GM23248 (cell line): ENCODE data around the gene ACE. TPM values are rescaled to one million over a fixed set of nuclear protein-coding genes. Genes with fewer than 3 reads are reported as not detected.

Experiments
- DNase-seq: peaks from one replicate; pipeline ENCODE4 v3.0.0-alpha.2; 2015
- H2AFZ ChIP-seq: fragments of 200-600 bp; sonication (generic); 2 replicates; pipeline ENCODE4 v1.6.1; 2016; ENCODE audit warnings: antibody characterized with exemption
- H3F3A ChIP-seq: fragments of 200-600 bp; sonication (generic); 2 replicates; pipeline ENCODE4 v1.6.1; 2016; ENCODE audit warnings: mild to moderate bottlenecking, antibody characterized with exemption, mixed run types; ENCODE audit not compliant: insufficient read depth
- H3K27ac ChIP-seq: fragments of 200-600 bp; sonication (generic); 2 replicates; pipeline ENCODE4 v1.5.1; 2016; ENCODE audit warnings: mild to moderate bottlenecking
- H3K27me3 ChIP-seq: fragments of 200-600 bp; sonication (generic); replicated peaks from 2 replicates; pipeline ENCODE4 v1.6.1; 2016; ENCODE audit warnings: mild to moderate bottlenecking; ENCODE audit not compliant: insufficient read depth
- H3K36me3 ChIP-seq: fragments of 200-600 bp; sonication (generic); 2 replicates; pipeline ENCODE4 v1.6.1; 2016; ENCODE audit warnings: low read depth, mild to moderate bottlenecking
- H3K4me1 ChIP-seq: fragments of 200-600 bp; sonication (generic); 2 replicates; pipeline ENCODE4 v1.6.1; 2016; ENCODE audit warnings: mild to moderate bottlenecking; ENCODE audit not compliant: insufficient read depth
- H3K4me2 ChIP-seq: fragments of 200-600 bp; sonication (generic); one replicate; pipeline ENCODE4 v1.6.1; 2016; ENCODE audit warnings: mild to moderate bottlenecking; ENCODE audit not compliant: unreplicated experiment
- H3K4me3 ChIP-seq: fragments of 200-600 bp; sonication (generic); 2 replicates; pipeline ENCODE4 v1.5.1; 2016; ENCODE audit warnings: mild to moderate bottlenecking
- H3K79me2 ChIP-seq: fragments of 200-600 bp; sonication (generic); 2 replicates; pipeline ENCODE4 v1.6.1; 2016; ENCODE audit warnings: mild to moderate bottlenecking; ENCODE audit not compliant: insufficient read depth
- H3K9ac ChIP-seq: fragments of 200-600 bp; sonication (generic); 2 replicates; pipeline ENCODE4 v1.6.1; 2016; ENCODE audit warnings: mild to moderate bottlenecking
- H3K9me2 ChIP-seq: fragments of 200-600 bp; sonication (generic); 2 replicates; pipeline ENCODE4 v1.6.1; 2016; ENCODE audit warnings: mixed run types, mild to moderate bottlenecking, moderate library complexity; ENCODE audit not compliant: insufficient read depth
- H3K9me3 ChIP-seq: fragments of 200-600 bp; sonication (generic); one replicate; pipeline ENCODE4 v1.6.1; 2017; ENCODE audit warnings: low read depth
- H4K20me1 ChIP-seq: fragments of 200-600 bp; sonication (generic); 2 replicates; pipeline ENCODE4 v1.6.0; 2016; ENCODE audit not compliant: insufficient read depth
- EZH2 ChIP-seq: fragments of 200-600 bp; sonication (generic); IDR thresholded peaks from 2 replicates; pipeline ENCODE4 v1.6.1; 2018; ENCODE audit warnings: antibody characterized with exemption, mild to moderate bottlenecking; ENCODE audit not compliant: insufficient read depth, poor library complexity, severe bottlenecking
- EZH2phosphoT487 ChIP-seq: fragments of 200-600 bp; sonication (generic); IDR thresholded peaks from 2 replicates; pipeline ENCODE4 v1.6.1; 2018; ENCODE audit warnings: antibody characterized with exemption, moderate library complexity, mild to moderate bottlenecking, low read depth; ENCODE audit not compliant: insufficient read depth
- WGBS, 2 experiments: methylation state at CpG; one replicate each; pipeline ENCODE4 v1.1.6; 2015 to 2017; ENCODE audit warnings: low lambda C conversion rate in 2 of 2, low coverage in 1 of 2; ENCODE audit errors: missing lambda C conversion rate in 2 of 2; 5-methylcytosine and 5-hydroxymethylcytosine counted together
- in situ Hi-C: fragments of 300-500 bp; cut with MboI; formaldehyde crosslinking; loops from 2 replicates; pipeline ENCODE4 v1.15.0; 2020
- polyA plus RNA-seq: library from polyadenylated mRNA; unstranded; fragments of >200 nt; fragmentation: Nextera tagmentation; extraction: Ambion mirVana; gene quantifications from 2 replicates; pipeline ENCODE4 v1.2.1, GENCODE V29; 2016
- total RNA-seq: library from RNA; depleted of rRNA; stranded (reverse); fragments of >200 nt; shearing (Covaris generic); gene quantifications from 2 replicates; pipeline ENCODE4 v1.2.3, GENCODE V29; 2014

Gene ACE
- total and polyA plus RNA-seq, 2 experiments from 2014 or later: 2.2 to 3.4 TPM

DNA sequence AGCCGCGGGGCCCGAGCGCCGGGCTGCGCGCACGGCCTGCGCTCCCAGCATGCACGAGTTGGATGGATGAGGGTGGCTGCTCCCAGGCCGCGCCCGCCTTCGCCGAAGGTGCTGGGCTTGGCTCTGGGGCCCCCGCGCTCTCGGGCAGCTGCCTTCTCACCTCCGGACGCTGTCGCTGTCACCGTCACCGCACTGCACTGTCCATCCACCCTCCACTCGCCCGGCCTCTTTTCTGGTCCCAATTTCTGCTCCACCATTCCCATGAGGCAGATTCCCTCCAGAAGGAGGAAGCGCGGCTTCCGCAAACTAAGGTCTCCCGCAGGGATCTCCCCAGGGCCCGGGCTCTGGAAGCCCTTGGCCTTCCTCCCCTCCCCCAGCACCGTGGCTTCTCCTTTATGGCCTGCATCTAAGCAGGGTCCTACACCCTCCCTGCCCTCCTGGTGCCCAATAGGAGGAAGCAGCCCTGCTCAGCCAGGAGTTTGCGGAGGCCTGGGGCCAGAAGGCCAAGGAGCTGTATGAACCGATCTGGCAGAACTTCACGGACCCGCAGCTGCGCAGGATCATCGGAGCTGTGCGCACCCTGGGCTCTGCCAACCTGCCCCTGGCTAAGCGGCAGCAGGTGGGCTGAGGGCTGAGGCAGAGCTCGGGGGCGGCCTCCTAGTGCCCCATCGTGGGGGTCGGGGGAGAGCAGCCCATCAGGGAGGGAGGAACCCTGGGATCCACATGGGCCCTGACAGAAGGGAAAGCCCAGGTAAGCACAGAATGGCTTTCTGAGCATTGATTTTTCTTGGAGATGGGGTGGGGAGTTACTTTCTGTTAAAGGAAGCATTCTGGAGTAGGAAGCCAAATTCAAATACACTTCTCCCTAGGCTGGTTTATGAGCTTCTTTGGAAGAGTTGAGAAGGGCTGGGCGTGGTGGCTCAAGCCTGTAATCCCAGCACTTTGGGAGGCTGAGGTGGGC is 899 bp downstream of the ACE start:
- WGBS, 2 experiments: 13 to 14% methylated on average over 40 to 44 of the region's 44 CpGs
- Histone ChIP-seq H3F3A (no peaks in the 10 kb centered on the region), H3K27ac (no peak overlapping the region), H3K9me2 (no peaks in the 10 kb centered on the region), H3K36me3 (no peaks in the 10 kb centered on the region), H3K4me1 (peaks cover 13% of the 10 kb centered on the region), H3K9me3 (no peaks in the 10 kb centered on the region), H2AFZ (peak overlapping the region; percentile 76), H3K27me3 (no peaks in the 10 kb centered on the region), H3K79me2 (no peaks in the 10 kb centered on the region), H4K20me1 (no peaks in the 10 kb centered on the region), H3K9ac (0 out of 2 replicates have a peak overlapping the region, but pooled peaks have one; percentile 6), H3K4me2 (peak overlapping the region; percentile 82), H3K4me3 (peak overlapping the region; percentile 73)
- in situ Hi-C loops: no loop called here
- DNase-seq: peak; percentile 42
- TF ChIP-seq EZH2: no peak
- no peak for TF ChIP-seq EZH2phosphoT487

DNA sequence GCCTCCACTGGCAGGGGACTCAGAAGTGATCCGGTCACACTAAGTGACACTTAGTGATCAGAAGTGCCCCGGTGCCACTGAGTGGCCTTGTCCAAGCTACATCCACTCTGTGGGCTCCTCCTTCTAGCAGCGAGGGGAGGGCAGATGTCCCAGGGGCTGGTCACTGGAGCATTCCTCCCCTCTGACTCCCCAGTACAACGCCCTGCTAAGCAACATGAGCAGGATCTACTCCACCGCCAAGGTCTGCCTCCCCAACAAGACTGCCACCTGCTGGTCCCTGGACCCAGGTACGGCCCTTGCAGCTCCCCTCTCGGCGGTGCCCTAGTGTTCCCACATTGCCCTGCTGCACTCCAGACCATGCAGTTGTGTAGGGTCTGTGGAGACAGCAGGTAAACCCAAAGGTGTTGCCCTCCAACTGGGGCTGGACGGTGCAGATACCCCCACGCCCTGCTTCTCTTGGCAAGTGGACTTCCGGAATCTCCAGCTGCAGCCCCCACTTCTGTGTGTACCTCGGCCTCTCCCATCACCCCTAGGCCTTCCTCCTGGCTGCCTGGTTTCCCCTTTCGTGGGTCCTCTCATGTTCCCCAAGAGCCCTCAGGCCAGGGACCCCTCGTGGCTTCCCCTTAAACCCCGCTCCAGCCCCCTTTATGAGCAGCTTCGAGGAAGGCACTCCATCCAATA is 2.1 kb downstream of the ACE start:
- Histone ChIP-seq H3K36me3 (no peaks in the 10 kb centered on the region), H3K9me3 (no peaks in the 10 kb centered on the region), H3K4me1 (peaks cover 13% of the 10 kb centered on the region), H3F3A (no peaks in the 10 kb centered on the region), H3K4me3 (no peak overlapping the region), H4K20me1 (no peaks in the 10 kb centered on the region), H3K4me2 (peak overlapping the region; percentile 6), H3K9me2 (no peaks in the 10 kb centered on the region), H3K27me3 (no peaks in the 10 kb centered on the region), H3K79me2 (no peaks in the 10 kb centered on the region), H3K27ac (no peak overlapping the region), H2AFZ (no peak overlapping the region), H3K9ac (no peak overlapping the region)
- DNase-seq: peak; percentile 98
- TF ChIP-seq EZH2: no peak
- TF ChIP-seq EZH2phosphoT487: no peak
- in situ Hi-C loops: no loop called here
- 39 to 40% methylated on average over 16 of the region's 16 CpGs for WGBS, 2 experiments

- DNase-seq: no peak
- H3K9me2 ChIP-seq: no peaks in the 10 kb centered on the region
- H4K20me1 ChIP-seq: no peaks in the 10 kb centered on the region
- TF ChIP-seq EZH2phosphoT487 (no peak), EZH2 (no peak)
- H3K27me3 ChIP-seq: no peaks in the 10 kb centered on the region
- H3K4me1 ChIP-seq: peaks cover 13% of the 10 kb centered on the region
- H3K36me3 ChIP-seq: no peaks in the 10 kb centered on the region
- in situ Hi-C loops: no loop called here
- no peak overlapping the region for H2AFZ ChIP-seq
- H3K4me3 ChIP-seq: no peak overlapping the region
- H3F3A ChIP-seq: no peaks in the 10 kb centered on the region
- no peaks in the 10 kb centered on the region for H3K79me2 ChIP-seq
- H3K4me2 ChIP-seq: no peak overlapping the region
- H3K9me3 ChIP-seq: no peaks in the 10 kb centered on the region
- H3K27ac ChIP-seq: no peak overlapping the region
- 83 to 85% methylated on average over 17 of the region's 17 CpGs for WGBS, 2 experiments
- no peak overlapping the region for H3K9ac ChIP-seq
Measured at GRCh38 chr17:63479495-63480184, 2.8 kb downstream of the ACE start.

GRCh38 chr17:63480192-63480784 is 3.4 kb downstream of the ACE start:
- WGBS, 2 experiments: 87 to 92% methylated on average over 19 to 21 of the region's 21 CpGs
- TF ChIP-seq EZH2phosphoT487 (no peak), EZH2 (no peak)
- in situ Hi-C loops: no loop called here

More at GRCh38 chr17:63480192-63480784, 3.4 kb downstream of the ACE start:
- Histone ChIP-seq H3K9ac (no peak overlapping the region), H3K9me3 (no peaks in the 10 kb centered on the region), H3K36me3 (no peaks in the 10 kb centered on the region), H3K27ac (no peak overlapping the region), H2AFZ (no peak overlapping the region), H3K27me3 (no peaks in the 10 kb centered on the region), H3K79me2 (no peaks in the 10 kb centered on the region), H4K20me1 (no peaks in the 10 kb centered on the region), H3K9me2 (no peaks in the 10 kb centered on the region), H3K4me1 (peaks cover 13% of the 10 kb centered on the region), H3F3A (no peaks in the 10 kb centered on the region), H3K4me3 (no peak overlapping the region), H3K4me2 (no peak overlapping the region)
- no peak for DNase-seq
